OCI-LY1 (cell line): ENCODE data around the gene SSH3.
"Not testable (repeated sequence)": the region's sequence is repeated elsewhere in the genome, so short reads cannot be mapped to it uniquely, and the experiment has no call there.

ENCODE experiments used
- H2AFZ ChIP-seq: fragments of 200-600 bp; sonication (generic), shearing (Covaris generic); 2 replicates; pipeline ENCODE4 v1.6.0; 2014; ENCODE audit warnings: antibody characterized with exemption, mild to moderate bottlenecking, low read length
- H3F3A ChIP-seq: fragments of 200-600 bp; sonication (generic), shearing (Covaris generic); 2 replicates; pipeline ENCODE4 v1.6.0; 2014; ENCODE audit warnings: mild to moderate bottlenecking, antibody characterized with exemption, low read length, moderate library complexity; ENCODE audit not compliant: insufficient read depth
- H3K27ac ChIP-seq: fragments of 200-600 bp; sonication (generic); 2 replicates; pipeline ENCODE4 v1.5.1; 2014; ENCODE audit warnings: low read length, mixed run types, mild to moderate bottlenecking, low read depth; ENCODE audit not compliant: poor library complexity, severe bottlenecking
- H3K27me3 ChIP-seq: fragments of 200-600 bp; sonication (generic); 2 replicates; pipeline ENCODE4 v1.6.0; 2014; ENCODE audit warnings: antibody characterized with exemption, mild to moderate bottlenecking, low read length, moderate library complexity; ENCODE audit not compliant: insufficient read depth
- H3K36me3 ChIP-seq: fragments of 200-600 bp; sonication (generic); 2 replicates; pipeline ENCODE4 v1.6.1; 2014; ENCODE audit warnings: mild to moderate bottlenecking, antibody characterized with exemption, low read length, moderate library complexity, mixed read lengths; ENCODE audit not compliant: insufficient read depth
- H3K4me1 ChIP-seq: fragments of 200-600 bp; sonication (generic); 2 replicates; pipeline ENCODE4 v1.5.1; 2014; ENCODE audit warnings: mild to moderate bottlenecking, low read length, moderate library complexity; ENCODE audit not compliant: insufficient read depth, severe bottlenecking
- H3K4me2 ChIP-seq: fragments of 200-600 bp; sonication (generic), shearing (Covaris generic); 2 replicates; pipeline ENCODE4 v1.6.1; 2014; ENCODE audit warnings: low read length
- H3K4me3 ChIP-seq: fragments of 200-600 bp; sonication (generic); 2 replicates; pipeline ENCODE4 v1.5.1; 2014; ENCODE audit warnings: low read length, low read depth, mild to moderate bottlenecking, mixed read lengths; ENCODE audit not compliant: poor library complexity, severe bottlenecking
- H3K79me2 ChIP-seq: fragments of 200-600 bp; shearing (Covaris generic); 2 replicates; pipeline ENCODE4 v1.6.1; 2016; ENCODE audit warnings: mixed run types, low read length, mixed read lengths; ENCODE audit not compliant: insufficient read depth
- H3K9ac ChIP-seq: fragments of 200-600 bp; sonication (generic), shearing (Covaris generic); 2 replicates; pipeline ENCODE4 v1.6.1; 2014; ENCODE audit warnings: mild to moderate bottlenecking, low read length, mixed read lengths
- H3K9me2 ChIP-seq: fragments of 200-600 bp; sonication (generic), shearing (Covaris generic); 2 replicates; pipeline ENCODE4 v1.6.1; 2014; ENCODE audit warnings: low read depth, mild to moderate bottlenecking, low read length, mixed read lengths
- H3K9me3 ChIP-seq: fragments of 200-600 bp; shearing (Covaris generic); 2 replicates; pipeline ENCODE4 v1.6.1; 2014; ENCODE audit warnings: low read length, mixed read lengths
- H4K20me1 ChIP-seq: fragments of 200-600 bp; sonication (generic), shearing (Covaris generic); 2 replicates; pipeline ENCODE4 v1.6.0; 2016; ENCODE audit warnings: mild to moderate bottlenecking, low read length; ENCODE audit not compliant: insufficient read depth
- CTCF ChIP-seq: fragments of 200-600 bp; sonication (generic), shearing (Covaris generic); IDR thresholded peaks from 2 replicates; pipeline ENCODE4 v1.5.1; 2017; ENCODE audit warnings: mild to moderate bottlenecking, antibody characterized with exemption, low read length, moderate library complexity, mixed read lengths
- EZH2 ChIP-seq: fragments of 200-600 bp; sonication (generic), shearing (Covaris generic); IDR thresholded peaks from 2 replicates; pipeline ENCODE4 v1.8.0; 2017; ENCODE audit warnings: borderline replicate concordance, mixed run types, mild to moderate bottlenecking, antibody characterized with exemption, low read length, moderate library complexity, mixed read lengths

Gene SSH3

DNA sequence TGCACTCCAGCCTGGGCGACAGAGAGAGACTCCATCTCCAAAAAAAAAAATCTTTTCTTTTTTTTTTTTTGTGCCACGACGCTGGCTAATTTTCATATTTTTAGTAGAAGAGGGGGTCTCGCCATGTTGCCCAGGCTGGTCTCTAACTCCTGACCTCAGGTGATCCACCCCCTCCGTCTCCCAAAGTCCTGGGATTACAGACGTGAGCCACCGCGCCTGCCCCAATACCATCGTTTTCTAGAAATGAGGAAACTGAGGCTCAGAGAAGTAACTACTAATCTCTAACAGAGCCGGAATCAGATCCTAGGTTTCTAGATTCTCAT, 13.5 kb downstream of the SSH3 start:
- TF ChIP-seq CTCF (no peak), EZH2 (no peak)
- peak overlapping the region; percentile 30 for H2AFZ ChIP-seq
- no peaks in the 10 kb centered on the region for H4K20me1 ChIP-seq
- peak overlapping the region; percentile 94 for H3K4me2 ChIP-seq
- H3F3A ChIP-seq, result no peaks in the 10 kb centered on the region
- H3K79me2 ChIP-seq, result no peaks in the 10 kb centered on the region
- no peaks in the 10 kb centered on the region for H3K27me3 ChIP-seq
- H3K27ac ChIP-seq, result peak overlapping the region; percentile 83
- H3K4me1 ChIP-seq, result peaks cover 22% of the 10 kb centered on the region
- H3K9ac ChIP-seq, result peak overlapping the region; percentile 85
- no peaks in the 10 kb centered on the region for H3K36me3 ChIP-seq
- no peaks in the 10 kb centered on the region for H3K9me3 ChIP-seq
- no peaks in the 10 kb centered on the region for H3K9me2 ChIP-seq
- H3K4me3 ChIP-seq, result peak overlapping the region; percentile 89

DNA sequence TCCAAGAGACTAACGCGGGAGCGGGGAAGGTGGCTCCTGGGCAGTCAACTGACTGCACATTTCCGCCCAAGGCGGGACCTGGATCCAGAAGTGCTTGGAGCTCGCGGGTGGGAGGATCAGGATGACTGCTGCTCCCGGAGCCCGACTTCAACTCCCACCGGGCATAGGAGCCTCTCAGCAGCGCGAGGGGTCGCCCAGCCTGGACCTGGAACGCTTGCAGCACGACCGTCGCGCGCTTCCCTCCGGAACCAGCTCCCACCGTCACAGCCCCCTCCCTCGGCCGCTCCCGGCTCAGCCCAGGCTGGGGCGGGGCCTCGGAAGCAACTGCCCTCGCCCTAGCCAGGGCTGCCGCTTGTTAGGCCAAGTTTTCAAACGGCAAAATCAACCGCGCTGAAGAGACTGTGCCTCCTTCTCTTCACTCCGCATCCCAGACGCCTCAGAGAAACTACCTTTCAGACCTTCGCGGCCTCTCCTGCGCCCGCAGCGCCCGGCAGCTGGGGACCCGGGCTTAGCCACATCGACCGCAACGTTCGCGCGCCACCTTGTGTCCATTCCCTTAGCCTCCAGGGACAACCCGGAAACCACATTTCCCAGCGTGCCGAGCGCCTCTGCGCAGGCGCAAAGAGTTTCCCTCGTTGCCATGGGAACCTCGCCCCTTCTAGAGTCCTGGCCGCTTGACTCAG, 14.0 kb downstream of the SSH3 start:
- H3K9ac ChIP-seq, result peak overlapping the region; percentile 85
- peaks cover 22% of the 10 kb centered on the region for H3K4me1 ChIP-seq
- peak overlapping the region; percentile 89 for H3K4me3 ChIP-seq
- H3K9me3 ChIP-seq, result no peaks in the 10 kb centered on the region
- H3F3A ChIP-seq, result no peaks in the 10 kb centered on the region
- no peaks in the 10 kb centered on the region for H4K20me1 ChIP-seq
- peak overlapping the region; percentile 94 for H3K4me2 ChIP-seq
- peak overlapping the region; percentile 30 for H2AFZ ChIP-seq
- H3K27me3 ChIP-seq, result no peaks in the 10 kb centered on the region
- peak overlapping the region; percentile 83 for H3K27ac ChIP-seq
- H3K79me2 ChIP-seq, result no peaks in the 10 kb centered on the region
- TF ChIP-seq EZH2 (no peak), CTCF (peak; percentile 94)
- no peaks in the 10 kb centered on the region for H3K36me3 ChIP-seq
- no peaks in the 10 kb centered on the region for H3K9me2 ChIP-seq

- Histone ChIP-seq H3K9me2 (no peaks in the 10 kb centered on the region), H3F3A (no peaks in the 10 kb centered on the region), H3K36me3 (no peaks in the 10 kb centered on the region), H3K27ac (no peak overlapping the region), H4K20me1 (no peaks in the 10 kb centered on the region), H3K9me3 (no peaks in the 10 kb centered on the region), H3K4me3 (peak overlapping the region; percentile 89), H3K4me2 (peak overlapping the region; percentile 94), H3K9ac (peak overlapping the region; percentile 85), H2AFZ (no peak overlapping the region), H3K79me2 (no peaks in the 10 kb centered on the region), H3K27me3 (no peaks in the 10 kb centered on the region), H3K4me1 (peaks cover 16% of the 10 kb centered on the region)
- TF ChIP-seq EZH2 (no peak), CTCF (no peak)
Measured at GRCh38 chr11:67317888-67318555, 14.7 kb downstream of the SSH3 start.

- H3K9ac ChIP-seq, H4K20me1 ChIP-seq, H2AFZ ChIP-seq, H3F3A ChIP-seq, H3K27me3 ChIP-seq, H3K9me2 ChIP-seq, H3K79me2 ChIP-seq, H3K9me3 ChIP-seq, H3K27ac ChIP-seq, H3K36me3 ChIP-seq: not testable (repeated sequence)
- Histone ChIP-seq H3K4me3 (peak overlapping the region; percentile 89), H3K4me2 (peak overlapping the region; percentile 94; the same call in 1 of the 2 replicates), H3K4me1 (peaks cover 15% of the 10 kb centered on the region)
Measured at GRCh38 chr11:67318876-67319275, 15.5 kb downstream of the SSH3 start.
